HG03469 (cell line): ENCODE measurements around the gene TRIM8.
A peak's percentile ranks its signal among the peaks of the same experiment; 100 is the strongest.

ENCODE experiments used
- ATAC-seq: cut with Tn5 transposase; IDR thresholded peaks from one replicate; pipeline ENCODE4 v1.9.1; 2021; ENCODE audit warnings: mild to moderate bottlenecking, moderate library complexity, moderate number of reproducible peaks; ENCODE audit not compliant: unreplicated experiment

The TRIM8 gene

GRCh38 chr10:102615361-102615760, 28.9 kb upstream of the TRIM8 start:
- no peak for ATAC-seq

GRCh38 chr10:102616066-102616770, 28.1 kb upstream of the TRIM8 start:
- peak; percentile 52 for ATAC-seq

GRCh38 chr10:102617041-102617440, 27.2 kb upstream of the TRIM8 start:
- no peak for ATAC-seq

GRCh38 chr10:102617816-102618215, 26.5 kb upstream of the TRIM8 start:
- no peak for ATAC-seq

GRCh38 chr10:102619281-102619981, 24.8 kb upstream of the TRIM8 start:
- ATAC-seq = no peak

GRCh38 chr10:102620138-102620590, 24.1 kb upstream of the TRIM8 start:
- no peak for ATAC-seq

- ATAC-seq = no peak
Measured at GRCh38 chr10:102620591-102621442, 23.5 kb upstream of the TRIM8 start.

GRCh38 chr10:102621443-102622325, 22.6 kb upstream of the TRIM8 start:
- ATAC-seq = no peak

GRCh38 chr10:102624094-102624493, 20.2 kb upstream of the TRIM8 start:
- ATAC-seq = no peak

- ATAC-seq = no peak
Measured at GRCh38 chr10:102624751-102625645, 19.3 kb upstream of the TRIM8 start.

GRCh38 chr10:102626026-102626685, 18.1 kb upstream of the TRIM8 start:
- ATAC-seq = no peak

GRCh38 chr10:102627291-102627735, 17.0 kb upstream of the TRIM8 start:
- no peak for ATAC-seq

GRCh38 chr10:102627736-102628293, 16.5 kb upstream of the TRIM8 start:
- no peak for ATAC-seq

- no peak for ATAC-seq
Measured at GRCh38 chr10:102628451-102628911, 15.8 kb upstream of the TRIM8 start.

- no peak for ATAC-seq
Measured at GRCh38 chr10:102629661-102630614, 14.3 kb upstream of the TRIM8 start.

GRCh38 chr10:102630663-102631062, 13.6 kb upstream of the TRIM8 start:
- no peak for ATAC-seq
